K562 (cell line): ENCODE data around the gene LRRC1.

Experiments
- POLR2A ChIP-seq: fragments of 450-650 bp; conservative IDR thresholded peaks from 2 replicates; pipeline ENCODE4 v1.6.1; 2016
- TBP ChIP-seq: optimal IDR thresholded peaks from 2 replicates; pipeline ENCODE3; 2011; ENCODE audit warnings: low read depth, low read length, improper control_type of control experiment

GRCh38 chr6:53761036-53761435 lies 33.8 kb upstream of the LRRC1 start:
- no peak for TF ChIP-seq POLR2A
- no peak for TF ChIP-seq TBP
